GM12878 (cell line): ENCODE results near the gene CEBPE.

Source experiments
- CEBPB ChIP-seq, 2 experiments: fragments of 150-350 bp in 1 of 2; IDR thresholded peaks; 2 replicates each; pipeline ENCODE4 v1.6.1; 2012 to 2014; ENCODE audit warnings: low read depth in 2 of 2, low read length in 2 of 2, borderline replicate concordance in 1 of 2, inconsistent platforms in 1 of 2
- CREB1 ChIP-seq: IDR thresholded peaks from 2 replicates; pipeline ENCODE4 v1.6.1; 2012; ENCODE audit warnings: low read depth, mild to moderate bottlenecking, inconsistent platforms
- HCFC1 ChIP-seq: fragments of 150-350 bp; IDR thresholded peaks from 2 replicates; pipeline ENCODE4 v1.6.1; 2014; ENCODE audit warnings: low read length
- IRF3 ChIP-seq: fragments of 450-650 bp; IDR thresholded peaks from 2 replicates; pipeline ENCODE4 v1.6.1; 2014; ENCODE audit warnings: mild to moderate bottlenecking
- MEF2A ChIP-seq: IDR thresholded peaks from 2 replicates; pipeline ENCODE4 v1.6.1; 2011; ENCODE audit warnings: low read depth, mild to moderate bottlenecking, low read length, moderate library complexity; ENCODE audit not compliant: insufficient read depth
- NBN ChIP-seq: fragments of 450-650 bp; IDR thresholded peaks from 2 replicates; pipeline ENCODE4 v1.6.1; 2016
- NR2C1 ChIP-seq: fragments of 450-650 bp; IDR thresholded peaks from 2 replicates; pipeline ENCODE4 v1.6.1; 2017; ENCODE audit warnings: antibody characterized with exemption, mild to moderate bottlenecking, moderate library complexity
- POLR2AphosphoS5 ChIP-seq: IDR thresholded peaks from 2 replicates; pipeline ENCODE4 v1.6.1; 2011; ENCODE audit warnings: mild to moderate bottlenecking, low read length, inconsistent platforms
- SMAD5 ChIP-seq: IDR thresholded peaks from 2 replicates; pipeline ENCODE4 v1.6.1; 2016; ENCODE audit warnings: antibody characterized with exemption, low read depth
- SRF ChIP-seq, 2 experiments: IDR thresholded peaks; 2 replicates each; pipeline ENCODE4 v1.6.1; 2011; ENCODE audit warnings: low read depth in 2 of 2, low read length in 2 of 2, mild to moderate bottlenecking in 1 of 2, moderate library complexity in 1 of 2
- USF1 ChIP-seq: IDR thresholded peaks from 2 replicates; pipeline ENCODE4 v1.6.1; 2011; ENCODE audit warnings: borderline replicate concordance, low read depth, mild to moderate bottlenecking, moderate library complexity, mixed read lengths, low read length; ENCODE audit not compliant: insufficient read depth; ENCODE audit errors: extremely low read length
- ZNF24 ChIP-seq: fragments of 450-650 bp; IDR thresholded peaks from 2 replicates; pipeline ENCODE4 v1.6.1; 2017; ENCODE audit warnings: antibody characterized with exemption, mild to moderate bottlenecking
- TF ChIP-seq, protein P1 (sequence below): fragments of 450-650 bp; IDR thresholded peaks from 2 replicates; pipeline ENCODE4 v1.6.1; 2018; ENCODE audit warnings: borderline replicate concordance, mild to moderate bottlenecking; ENCODE audit not compliant: partially characterized antibody
- TF ChIP-seq, protein P2 (sequence below), 3 experiments: IDR thresholded peaks in 2 of 3; conservative IDR thresholded peaks in 1 of 3; 2 replicates each; pipeline ENCODE4 v1.5.1; 2011; ENCODE audit warnings: low read depth in 3 of 3, low read length in 3 of 3, mild to moderate bottlenecking in 3 of 3, control low read depth in 2 of 3, moderate library complexity in 2 of 3, inconsistent platforms in 1 of 3, mixed read lengths in 1 of 3; ENCODE audit not compliant: control insufficient read depth in 2 of 3, insufficient read depth in 1 of 3; ENCODE audit errors: extremely low read depth in 1 of 3

DNA sequence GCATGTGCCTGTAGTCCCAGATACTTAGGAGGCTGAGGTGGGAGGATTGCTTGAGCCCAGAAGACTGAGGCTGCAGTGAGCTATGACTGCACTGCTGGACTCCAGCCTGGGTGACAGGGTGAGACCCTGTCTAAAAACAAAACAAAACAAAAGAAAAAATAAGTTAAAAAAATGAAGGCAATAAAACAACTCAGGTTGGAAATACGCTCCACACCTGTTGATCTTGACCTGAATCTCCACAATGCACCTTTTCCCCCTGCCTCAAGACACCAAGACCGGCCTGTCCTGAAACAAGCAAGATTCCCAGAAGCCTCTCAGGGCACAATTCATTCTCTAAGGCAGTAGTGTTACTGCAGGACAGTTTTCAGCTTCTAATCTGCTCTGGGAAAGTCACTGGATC is 20.8 kb upstream of the CEBPE start:
- TF ChIP-seq, protein P1, sequence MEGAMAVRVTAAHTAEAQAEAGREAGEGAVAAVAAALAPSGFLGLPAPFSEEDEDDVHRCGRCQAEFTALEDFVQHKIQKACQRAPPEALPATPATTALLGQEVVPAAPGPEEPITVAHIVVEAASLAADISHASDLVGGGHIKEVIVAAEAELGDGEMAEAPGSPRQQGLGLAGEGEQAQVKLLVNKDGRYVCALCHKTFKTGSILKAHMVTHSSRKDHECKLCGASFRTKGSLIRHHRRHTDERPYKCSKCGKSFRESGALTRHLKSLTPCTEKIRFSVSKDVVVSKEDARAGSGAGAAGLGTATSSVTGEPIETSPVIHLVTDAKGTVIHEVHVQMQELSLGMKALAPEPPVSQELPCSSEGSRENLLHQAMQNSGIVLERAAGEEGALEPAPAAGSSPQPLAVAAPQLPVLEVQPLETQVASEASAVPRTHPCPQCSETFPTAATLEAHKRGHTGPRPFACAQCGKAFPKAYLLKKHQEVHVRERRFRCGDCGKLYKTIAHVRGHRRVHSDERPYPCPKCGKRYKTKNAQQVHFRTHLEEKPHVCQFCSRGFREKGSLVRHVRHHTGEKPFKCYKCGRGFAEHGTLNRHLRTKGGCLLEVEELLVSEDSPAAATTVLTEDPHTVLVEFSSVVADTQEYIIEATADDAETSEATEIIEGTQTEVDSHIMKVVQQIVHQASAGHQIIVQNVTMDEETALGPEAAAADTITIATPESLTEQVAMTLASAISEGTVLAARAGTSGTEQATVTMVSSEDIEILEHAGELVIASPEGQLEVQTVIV, result no peak
- no peak for TF ChIP-seq SRF (IDR thresholded peaks at IDR 0.05; ENCODE audit: low read depth in 2 of 2, low read length in 2 of 2)
- TF ChIP-seq, protein P2, sequence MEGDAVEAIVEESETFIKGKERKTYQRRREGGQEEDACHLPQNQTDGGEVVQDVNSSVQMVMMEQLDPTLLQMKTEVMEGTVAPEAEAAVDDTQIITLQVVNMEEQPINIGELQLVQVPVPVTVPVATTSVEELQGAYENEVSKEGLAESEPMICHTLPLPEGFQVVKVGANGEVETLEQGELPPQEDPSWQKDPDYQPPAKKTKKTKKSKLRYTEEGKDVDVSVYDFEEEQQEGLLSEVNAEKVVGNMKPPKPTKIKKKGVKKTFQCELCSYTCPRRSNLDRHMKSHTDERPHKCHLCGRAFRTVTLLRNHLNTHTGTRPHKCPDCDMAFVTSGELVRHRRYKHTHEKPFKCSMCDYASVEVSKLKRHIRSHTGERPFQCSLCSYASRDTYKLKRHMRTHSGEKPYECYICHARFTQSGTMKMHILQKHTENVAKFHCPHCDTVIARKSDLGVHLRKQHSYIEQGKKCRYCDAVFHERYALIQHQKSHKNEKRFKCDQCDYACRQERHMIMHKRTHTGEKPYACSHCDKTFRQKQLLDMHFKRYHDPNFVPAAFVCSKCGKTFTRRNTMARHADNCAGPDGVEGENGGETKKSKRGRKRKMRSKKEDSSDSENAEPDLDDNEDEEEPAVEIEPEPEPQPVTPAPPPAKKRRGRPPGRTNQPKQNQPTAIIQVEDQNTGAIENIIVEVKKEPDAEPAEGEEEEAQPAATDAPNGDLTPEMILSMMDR (IDR thresholded peaks at IDR 0.05 in 2 of 3, conservative IDR thresholded peaks at IDR 0.05 in 1 of 3; ENCODE audit: control insufficient read depth in 2 of 3, extremely low read depth in 1 of 3, insufficient read depth in 1 of 3, low read depth in 3 of 3, low read length in 3 of 3), result no peak
- no peak for TF ChIP-seq HCFC1
- no peak for TF ChIP-seq NBN
- no peak for TF ChIP-seq USF1
- no peak for TF ChIP-seq MEF2A
- no peak for TF ChIP-seq IRF3
- no peak for TF ChIP-seq SMAD5
- no peak for TF ChIP-seq CEBPB (IDR thresholded peaks at IDR 0.05; ENCODE audit: borderline replicate concordance in 1 of 2, low read depth in 2 of 2, low read length in 2 of 2)
- no peak for TF ChIP-seq POLR2AphosphoS5
- TF ChIP-seq CREB1, result no peak
- TF ChIP-seq ZNF24, result no peak
- TF ChIP-seq NR2C1, result no peak
